Activated T-cell treated with anti-CD3 and anti-CD28 coated beads for 1 hour (primary cell): ENCODE results near the gene CIAO2A.

ENCODE experiments used
- DNase-seq: peaks from one replicate; pipeline ENCODE4 v3.0.0-alpha.2; 2020; ENCODE audit warnings: low read depth

Gene CIAO2A

DNA sequence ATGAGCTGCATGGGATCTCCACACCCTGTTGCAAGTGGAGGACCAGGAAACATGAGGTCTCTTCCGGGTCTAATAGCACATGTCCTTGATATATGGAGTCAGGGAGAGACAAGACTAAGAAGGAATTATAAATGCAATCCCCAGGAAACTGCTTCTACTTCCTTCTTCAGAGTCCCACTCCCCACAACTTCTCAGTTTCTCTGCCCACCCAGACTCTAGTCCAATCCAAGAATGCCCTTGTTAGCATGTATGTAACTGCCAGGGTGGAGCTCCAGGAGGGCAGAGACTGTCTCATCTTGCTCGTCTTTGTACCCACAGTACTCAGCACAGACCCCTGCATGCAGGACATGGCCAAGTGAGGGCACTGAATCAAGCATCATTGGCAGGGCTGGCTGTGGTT is 55.7 kb downstream of the CIAO2A start:
- DNase-seq = no peak

DNA sequence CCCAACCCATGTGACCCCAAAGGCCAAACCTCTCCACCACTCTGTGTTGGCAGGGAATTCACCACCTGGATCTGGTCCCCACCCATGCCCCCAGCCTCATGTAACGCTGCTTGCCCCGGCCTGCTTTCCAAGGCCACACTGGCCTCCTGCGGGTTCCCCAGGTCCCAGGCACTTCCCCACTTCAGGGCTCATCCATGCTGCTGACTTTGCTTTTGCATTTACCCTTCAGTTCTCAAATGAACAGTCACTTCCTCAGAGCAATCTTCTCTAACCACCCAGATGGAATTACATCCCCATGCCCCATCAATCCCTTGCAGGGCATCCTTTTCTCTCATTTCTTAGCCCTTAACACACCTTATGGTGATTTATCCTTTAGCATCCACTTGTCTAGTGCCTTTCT is 56.5 kb downstream of the CIAO2A start:
- DNase-seq = no peak

DNA sequence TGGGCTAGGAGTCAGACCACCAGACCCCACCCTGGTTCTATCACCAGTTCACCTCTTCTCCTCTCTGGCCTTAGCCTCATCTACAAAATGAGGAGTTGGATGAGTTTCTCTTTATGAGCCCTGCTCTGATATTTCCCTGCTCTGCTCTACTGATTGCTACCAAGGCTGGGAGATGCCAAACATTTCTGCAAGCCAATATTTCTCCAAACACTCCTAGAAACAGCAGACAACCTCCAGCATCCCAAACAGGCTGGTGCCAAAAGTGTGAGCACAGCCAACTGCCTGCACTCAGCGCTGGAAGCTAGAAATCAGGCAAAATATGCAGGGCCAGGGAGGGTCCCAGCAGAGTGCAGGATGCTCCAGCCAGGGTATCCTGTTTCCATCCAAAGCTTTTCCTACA is 58.1 kb downstream of the CIAO2A start:
- no peak for DNase-seq

DNA sequence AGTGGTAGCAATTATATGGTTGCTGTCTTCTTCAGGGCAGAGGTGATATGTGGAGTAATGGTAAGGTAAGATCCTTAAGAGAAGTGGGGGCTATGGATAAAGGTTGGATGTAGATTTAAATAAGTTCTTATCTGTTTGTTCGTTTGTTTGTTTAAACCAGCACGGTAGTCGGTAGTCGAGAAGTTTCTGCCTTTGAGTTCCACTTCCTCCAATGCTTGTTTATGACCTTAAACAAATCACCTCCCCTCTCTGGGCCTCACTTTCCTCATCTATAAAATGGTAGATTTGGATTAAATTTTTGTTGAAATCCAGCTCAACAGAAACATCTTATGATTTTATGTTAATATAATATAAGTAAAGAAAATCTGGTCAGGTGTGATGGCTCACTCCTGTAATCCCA is 59.1 kb downstream of the CIAO2A start:
- no peak for DNase-seq

DNA sequence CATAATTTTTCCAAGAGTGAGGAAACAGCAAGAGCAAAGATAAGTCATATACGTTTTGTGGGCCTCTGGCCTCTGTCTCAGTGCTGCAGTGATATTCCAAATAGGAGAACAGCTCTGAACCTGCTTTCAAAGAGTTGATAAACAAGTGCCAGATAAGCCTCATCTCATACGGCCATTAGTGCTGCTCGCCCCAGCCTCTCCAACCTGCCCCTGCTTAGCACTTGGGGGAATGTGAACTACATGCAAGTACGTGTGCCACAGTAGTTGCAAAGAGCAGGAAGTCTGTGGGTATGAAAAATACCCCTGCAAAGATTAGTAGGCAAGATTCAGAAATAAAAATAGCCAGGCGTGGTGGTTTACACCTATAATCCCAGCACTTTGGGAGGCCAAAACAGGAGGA is 61.3 kb downstream of the CIAO2A start:
- no peak for DNase-seq

- no peak for DNase-seq
Measured at GRCh38 chr15:64030123-64030522, 63.5 kb downstream of the CIAO2A start.

DNA sequence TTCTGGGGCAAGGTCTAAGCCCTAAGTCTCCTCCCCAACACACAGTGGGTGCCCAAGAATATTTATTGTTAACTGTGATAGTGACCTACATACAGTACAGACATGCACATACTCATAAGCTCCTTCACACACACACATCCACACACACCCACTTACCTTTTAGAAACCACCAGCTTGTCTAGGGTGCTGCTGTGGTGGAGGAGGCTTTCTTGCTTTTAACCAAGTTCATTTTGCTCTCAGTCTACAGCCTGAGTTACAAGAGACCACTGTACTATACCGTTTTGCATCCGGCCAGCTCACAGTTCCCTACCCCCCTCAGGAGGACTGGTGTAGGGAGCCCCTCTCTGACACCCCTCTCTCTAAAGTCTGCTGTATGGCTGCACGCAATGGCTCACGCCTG is 64.0 kb downstream of the CIAO2A start:
- DNase-seq = no peak

DNA sequence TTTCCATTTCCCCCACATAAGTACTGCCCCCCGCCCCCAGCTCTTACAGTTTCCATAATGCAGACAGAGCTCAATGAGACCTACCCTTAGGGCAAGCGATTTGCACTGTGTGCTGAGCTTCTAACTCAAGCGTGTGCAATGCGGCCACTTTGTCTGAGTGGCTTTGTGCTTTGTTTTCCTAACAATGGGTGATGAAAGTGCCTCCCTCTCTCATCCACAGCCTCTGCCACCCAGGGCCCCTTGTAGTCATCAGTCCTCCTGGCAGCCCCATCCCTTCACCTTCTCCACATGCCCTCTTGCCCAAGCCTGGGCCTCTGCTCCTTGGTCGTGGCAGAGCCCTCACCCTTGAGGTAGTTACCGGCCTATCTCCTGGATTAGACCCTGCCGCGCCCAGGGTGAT is 64.5 kb downstream of the CIAO2A start:
- DNase-seq = no peak

- no peak for DNase-seq
Measured at GRCh38 chr15:64026591-64026990, 67.0 kb downstream of the CIAO2A start.

GRCh38 chr15:64024172-64025050 is 69.2 kb downstream of the CIAO2A start:
- DNase-seq = no peak

DNA sequence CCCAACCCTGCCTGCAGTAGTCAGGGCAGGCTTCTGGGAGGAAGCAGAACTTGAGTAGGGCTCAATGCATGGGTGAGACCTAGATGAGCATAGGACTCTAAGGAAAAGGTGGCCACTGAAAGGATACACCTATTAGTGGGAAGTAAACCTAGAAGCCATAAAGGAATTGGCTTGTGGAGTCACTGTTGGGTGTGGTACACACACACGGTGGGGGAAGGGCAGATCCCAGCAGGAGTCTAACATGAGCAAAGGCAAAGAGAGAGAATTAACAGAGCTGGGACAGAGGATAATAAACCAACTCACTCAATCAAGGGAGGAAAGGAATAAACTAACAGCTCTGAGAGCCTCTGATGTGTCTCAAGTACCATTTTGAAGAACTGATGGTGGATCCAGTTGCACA is 70.4 kb downstream of the CIAO2A start:
- DNase-seq = no peak

DNA sequence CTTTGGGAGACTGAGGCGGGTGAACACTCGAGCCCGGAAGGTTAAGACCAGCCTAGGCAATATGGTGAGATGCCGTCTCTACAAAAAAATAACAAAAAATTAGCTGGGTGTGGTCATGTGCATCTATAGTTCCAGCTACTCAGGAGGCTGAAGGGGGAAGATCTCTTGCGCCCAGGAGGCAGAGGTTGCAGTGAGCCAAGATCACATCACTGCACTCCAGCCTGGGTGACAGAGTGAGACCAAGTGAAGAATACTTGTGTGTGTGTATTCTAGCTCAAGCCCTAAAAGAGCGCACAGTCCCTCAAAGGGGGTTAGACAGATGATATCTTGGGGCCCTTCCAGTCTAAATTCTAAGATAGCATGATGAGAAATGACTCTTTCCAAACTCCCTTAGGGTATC is 71.1 kb downstream of the CIAO2A start:
- no peak for DNase-seq
